ENCODE measurements around the gene SPEG. TPM values are rescaled to one million over a fixed set of nuclear protein-coding genes. Genes with fewer than 3 reads are reported as not detected.

Gene SPEG
- total RNA-seq, 2 experiments from 2014 or later = 2.1 to 2.3 TPM

DNA sequence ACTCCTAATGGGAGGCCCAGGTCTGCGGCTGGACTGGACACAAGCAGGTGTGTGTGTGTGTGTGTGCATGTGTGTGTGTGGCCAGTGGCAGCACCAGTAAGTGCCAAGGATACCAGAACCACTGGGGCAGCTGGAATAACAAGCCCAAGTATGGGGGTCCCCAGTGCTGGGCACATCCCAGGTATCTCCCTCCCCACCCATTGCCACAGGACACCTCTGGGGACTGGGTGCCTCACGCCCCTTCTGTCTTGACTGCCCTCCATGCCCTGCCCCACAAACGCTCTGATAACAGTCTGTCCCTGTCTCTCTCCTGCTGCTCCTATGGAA, 9.0 kb downstream of the SPEG start:
- ChIA-PET CTCF (no interaction called here), POLR2A (no interaction called here)
- H3K4me3 Mint-ChIP-seq = no peak overlapping the region
- ATAC-seq (no peak), DNase-seq (no peak)
- H3K27ac Mint-ChIP-seq = no peak overlapping the region
- intact Hi-C loops (cut with micrococcal nuclease) = no loop called here
- H3K4me1 Mint-ChIP-seq (ENCODE audit: low read depth) = peaks cover 17% of the 10 kb centered on the region
- H3K27me3 Mint-ChIP-seq = peaks cover 17% of the 10 kb centered on the region
- no peaks in the 10 kb centered on the region for H3K36me3 Mint-ChIP-seq (ENCODE audit: low read depth)
- no peaks in the 10 kb centered on the region for H3K9me3 Mint-ChIP-seq
- TF ChIP-seq, protein P1, sequence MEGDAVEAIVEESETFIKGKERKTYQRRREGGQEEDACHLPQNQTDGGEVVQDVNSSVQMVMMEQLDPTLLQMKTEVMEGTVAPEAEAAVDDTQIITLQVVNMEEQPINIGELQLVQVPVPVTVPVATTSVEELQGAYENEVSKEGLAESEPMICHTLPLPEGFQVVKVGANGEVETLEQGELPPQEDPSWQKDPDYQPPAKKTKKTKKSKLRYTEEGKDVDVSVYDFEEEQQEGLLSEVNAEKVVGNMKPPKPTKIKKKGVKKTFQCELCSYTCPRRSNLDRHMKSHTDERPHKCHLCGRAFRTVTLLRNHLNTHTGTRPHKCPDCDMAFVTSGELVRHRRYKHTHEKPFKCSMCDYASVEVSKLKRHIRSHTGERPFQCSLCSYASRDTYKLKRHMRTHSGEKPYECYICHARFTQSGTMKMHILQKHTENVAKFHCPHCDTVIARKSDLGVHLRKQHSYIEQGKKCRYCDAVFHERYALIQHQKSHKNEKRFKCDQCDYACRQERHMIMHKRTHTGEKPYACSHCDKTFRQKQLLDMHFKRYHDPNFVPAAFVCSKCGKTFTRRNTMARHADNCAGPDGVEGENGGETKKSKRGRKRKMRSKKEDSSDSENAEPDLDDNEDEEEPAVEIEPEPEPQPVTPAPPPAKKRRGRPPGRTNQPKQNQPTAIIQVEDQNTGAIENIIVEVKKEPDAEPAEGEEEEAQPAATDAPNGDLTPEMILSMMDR (IDR thresholded peaks at IDR 0.05) = no peak

DNA sequence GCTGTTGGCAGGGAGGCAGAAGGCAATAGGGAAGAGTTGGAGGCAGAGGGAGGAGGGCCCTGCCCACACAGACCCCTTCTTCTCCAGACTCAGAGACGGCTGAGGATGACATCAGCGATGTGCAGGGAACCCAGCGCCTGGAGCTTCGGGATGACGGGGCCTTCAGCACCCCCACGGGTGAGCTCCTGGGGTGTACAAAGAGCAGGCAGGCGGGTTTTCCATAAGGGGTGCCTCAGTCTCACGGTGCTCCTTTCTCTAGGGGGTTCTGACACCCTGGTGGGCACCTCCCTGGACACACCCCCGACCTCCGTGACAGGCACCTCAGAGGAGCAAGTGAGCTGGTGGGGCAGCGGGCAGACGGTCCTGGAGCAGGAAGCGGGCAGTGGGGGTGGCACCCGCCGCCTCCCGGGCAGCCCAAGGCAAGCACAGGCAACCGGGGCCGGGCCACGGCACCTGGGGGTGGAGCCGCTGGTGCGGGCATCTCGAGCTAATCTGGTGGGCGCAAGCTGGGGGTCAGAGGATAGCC, 10.0 kb downstream of the SPEG start:
- TF ChIP-seq, protein P1 (IDR thresholded peaks at IDR 0.05) = no peak
- H3K27ac Mint-ChIP-seq = no peak overlapping the region
- ChIA-PET CTCF (interaction anchor here (0.6 to 1.8 kb wide), 2 partner anchors 32 to 717 kb away, joined by 3 to 4 read pairs; no protein-coding TSS in a partner anchor), POLR2A (interaction anchor here (0.8 kb wide), 1 partner anchor 13 kb away, joined by 3 read pairs; no protein-coding TSS in a partner anchor)
- no peak overlapping the region for H3K4me3 Mint-ChIP-seq
- DNase-seq (no peak), ATAC-seq (no peak)
- H3K36me3 Mint-ChIP-seq (ENCODE audit: low read depth) = no peaks in the 10 kb centered on the region
- no peaks in the 10 kb centered on the region for H3K9me3 Mint-ChIP-seq
- intact Hi-C loops (cut with micrococcal nuclease) = no loop called here
- peaks cover 17% of the 10 kb centered on the region for H3K27me3 Mint-ChIP-seq
- H3K4me1 Mint-ChIP-seq (ENCODE audit: low read depth) = peaks cover 18% of the 10 kb centered on the region

DNA sequence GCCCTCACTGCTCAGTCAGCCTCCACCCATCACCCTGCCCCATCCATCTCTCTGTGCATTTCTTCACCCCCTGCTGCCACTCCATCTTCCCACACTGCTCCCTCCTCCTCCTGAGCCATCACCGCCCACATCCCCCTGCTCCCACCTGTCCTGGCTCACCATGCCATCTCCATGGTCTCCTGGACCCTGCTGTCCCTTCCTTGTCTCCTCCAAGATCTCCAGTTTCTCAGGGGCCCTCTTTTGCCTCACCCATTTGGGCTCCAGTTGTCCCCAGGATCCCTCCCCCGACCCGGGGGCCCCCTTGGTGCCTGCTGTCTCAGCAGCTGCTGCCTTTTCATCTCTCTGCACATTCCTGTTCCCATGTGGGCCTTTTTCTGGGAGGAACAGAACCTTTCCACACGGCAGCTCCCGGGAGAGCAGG, 10.6 kb downstream of the SPEG start:
- ATAC-seq (no peak), DNase-seq (no peak)
- ChIA-PET POLR2A (interaction anchor here (0.8 kb wide), 1 partner anchor 13 kb away, joined by 3 read pairs; no protein-coding TSS in a partner anchor), CTCF (interaction anchor here (0.6 to 2.9 kb wide), 4 partner anchors 31 to 718 kb away, joined by 3 to 13 read pairs (median 4); no protein-coding TSS in a partner anchor)
- TF ChIP-seq, protein P1 (IDR thresholded peaks at IDR 0.05) = no peak
- intact Hi-C loops (cut with micrococcal nuclease) = no loop called here
- Mint-ChIP-seq H3K4me1 (ENCODE audit: low read depth) (peaks cover 21% of the 10 kb centered on the region), H3K36me3 (ENCODE audit: low read depth) (no peaks in the 10 kb centered on the region), H3K4me3 (no peak overlapping the region), H3K27me3 (peaks cover 21% of the 10 kb centered on the region), H3K9me3 (no peaks in the 10 kb centered on the region), H3K27ac (no peak overlapping the region)

DNA sequence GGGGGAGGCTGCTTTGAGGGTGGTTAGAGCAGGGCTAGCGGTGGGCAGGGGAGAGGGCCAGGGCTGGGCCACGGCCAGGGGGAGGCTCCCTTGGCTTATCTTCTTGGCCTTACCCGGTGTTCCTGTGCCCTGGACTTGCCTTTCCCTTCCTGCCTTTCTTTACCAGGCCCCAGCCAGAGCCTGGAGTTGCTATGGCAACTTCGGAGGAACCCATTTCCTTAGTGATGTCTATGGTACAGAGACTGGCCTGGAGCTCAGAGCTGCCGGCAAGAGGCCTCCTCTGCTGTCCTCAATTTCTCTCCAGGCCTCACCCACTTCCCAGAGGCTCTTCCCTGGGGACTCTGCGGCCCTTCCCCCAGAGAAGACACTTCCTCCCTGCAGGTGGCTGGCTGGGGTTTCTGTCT, 11.5 kb downstream of the SPEG start:
- intact Hi-C loops (cut with micrococcal nuclease) = no loop called here
- ChIA-PET CTCF (interaction anchor here (0.5 to 5.1 kb wide), 5 partner anchors 12 to 95 kb away, joined by 3 to 24 read pairs (median 4); no protein-coding TSS in a partner anchor), POLR2A (no interaction called here)
- Mint-ChIP-seq H3K9me3 (no peaks in the 10 kb centered on the region), H3K4me3 (no peak overlapping the region), H3K4me1 (ENCODE audit: low read depth) (peaks cover 18% of the 10 kb centered on the region), H3K36me3 (ENCODE audit: low read depth) (no peaks in the 10 kb centered on the region), H3K27me3 (peaks cover 17% of the 10 kb centered on the region), H3K27ac (no peak overlapping the region)
- no peak for DNase-seq
- ATAC-seq = no peak
- TF ChIP-seq, protein P1 (IDR thresholded peaks at IDR 0.05) = no peak

DNA sequence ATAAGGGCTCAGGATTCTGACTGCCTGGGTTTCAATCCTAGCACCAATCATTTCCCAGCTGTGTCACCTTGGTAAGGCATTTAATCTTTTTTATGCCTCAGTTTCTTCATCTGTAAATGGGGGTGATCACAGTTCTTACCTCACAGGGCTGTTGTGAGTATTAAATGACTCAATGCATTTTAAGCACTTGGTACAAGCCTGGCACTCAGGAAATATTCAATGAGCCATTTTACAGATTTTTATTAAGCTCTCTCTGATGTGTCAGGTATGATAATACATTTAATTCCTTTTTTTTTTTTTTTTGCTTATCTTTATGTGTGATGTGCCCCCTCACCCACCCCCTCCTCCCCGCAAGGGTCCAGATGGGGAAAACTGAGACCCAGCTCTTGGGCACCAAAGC, 12.0 kb downstream of the SPEG start:
- ATAC-seq (no peak), DNase-seq (no peak)
- Mint-ChIP-seq H3K4me3 (no peak overlapping the region), H3K36me3 (ENCODE audit: low read depth) (no peaks in the 10 kb centered on the region), H3K4me1 (ENCODE audit: low read depth) (peaks cover 14% of the 10 kb centered on the region), H3K27ac (no peak overlapping the region), H3K9me3 (no peaks in the 10 kb centered on the region), H3K27me3 (peaks cover 12% of the 10 kb centered on the region)
- TF ChIP-seq, protein P1 (IDR thresholded peaks at IDR 0.05) = no peak
- CTCF ChIA-PET = interaction anchor here (1.1 to 5.1 kb wide), 4 partner anchors 11 to 83 kb away, joined by 3 to 24 read pairs (median 9); no protein-coding TSS in a partner anchor
- POLR2A ChIA-PET = interaction anchor here (0.9 kb wide), 1 partner anchor 10 kb away, joined by 3 read pairs; no protein-coding TSS in a partner anchor
- intact Hi-C loops (cut with micrococcal nuclease) = no loop called here

Data from activated CD8-positive, alpha-beta T cell treated with anti-CD3 and anti-CD28 coated beads for 36 hours (primary cell).